WTC11 (cell line): ENCODE results near the gene TACR1.

Source experiments
- CTCF ChIP-seq: fragments of 200-600 bp; IDR thresholded peaks from 2 replicates; pipeline ENCODE4 v1.8.0; 2022; ENCODE audit warnings: antibody characterized with exemption
- MAX ChIP-seq: sonication (generic); formaldehyde crosslinking; IDR thresholded peaks from 2 replicates; pipeline ENCODE4 v1.8.0; 2022; ENCODE audit warnings: mild to moderate bottlenecking, missing genetic modification reagents
- PREB ChIP-seq: sonication (generic); formaldehyde crosslinking; IDR thresholded peaks from 2 replicates; pipeline ENCODE4 v1.8.1; 2022; ENCODE audit warnings: mild to moderate bottlenecking, missing genetic modification reagents, moderate library complexity, borderline replicate concordance
- ZBTB43 ChIP-seq: sonication (generic); formaldehyde crosslinking; IDR thresholded peaks from 2 replicates; pipeline ENCODE4 v1.8.1; 2023; ENCODE audit warnings: mild to moderate bottlenecking, missing genetic modification reagents

GRCh38 chr2:75138528-75138927 lies 60.8 kb downstream of the TACR1 start:
- no peak for TF ChIP-seq PREB
- no peak for TF ChIP-seq MAX
- no peak for TF ChIP-seq ZBTB43 (CRISPR knock-in tag)
- TF ChIP-seq CTCF = no peak
